HepG2 (cell line): ENCODE measurements around the gene SERPINI1. TPM values are rescaled to one million over a fixed set of nuclear protein-coding genes. Genes with fewer than 3 reads are reported as not detected.

Experiments
- ATAC-seq: fragments of 200-7000 bp; cut with Tn5 transposase; 3 replicates; pipeline ENCODE4 v1.9.1; 2020; ENCODE audit warnings: mild to moderate bottlenecking, moderate library complexity
- BruUV-seq: library from RNA; stranded (reverse); fragments of 400-500 nt; replicated peaks from 2 replicates; lab custom pipeline; 2021; lab: Mats Ljungman, UMichigan
- CTCF ChIA-PET: fragments of 300-600 bp; formaldehyde crosslinking; extraction: SDS; loops from one replicate; lab custom pipeline; 2021; ENCODE audit warnings: low total read pairs, inconsistent platforms, low intra/inter-chr PET ratio; lab: Yijun Ruan, JAX
- POLR2A ChIA-PET: fragments of 350-600 bp; sonication (Branson Sonifier 250); formaldehyde crosslinking; loops from one replicate; lab custom pipeline; 2020; ENCODE audit warnings: antibody characterized with exemption, inconsistent platforms; lab: Yijun Ruan, JAX
- DNase-seq: peaks from one replicate; pipeline ENCODE4 v3.0.0-alpha.2; 2015; ENCODE audit warnings: low spot score
- FAIRE-seq: peaks from 3 replicates; lab custom pipeline; 2011; peaks lifted over from hg19 to GRCh38; lab: Jason Lieb, UNC
- H2AFZ ChIP-seq: one replicate; pipeline ENCODE4 v1.6.1; 2011; ENCODE audit warnings: low read length, inconsistent platforms
- H3K27ac ChIP-seq: fragments of 300-600 bp; 3 replicates; pipeline ENCODE4 v1.8.0; 2011; ENCODE audit warnings: mixed run types, mild to moderate bottlenecking, mixed read lengths, low read length, inconsistent platforms; ENCODE audit not compliant: insufficient read depth; ENCODE audit errors: extremely low read length
- H3K27me3 ChIP-seq, 2 experiments: fragments of 200-600 bp in 1 of 2; 2 replicates in 1 of 2; 3 replicates in 1 of 2; pipeline versions ENCODE4 v1.6.0 to v1.8.0; 2011; ENCODE audit warnings: low read length in 2 of 2, mild to moderate bottlenecking in 2 of 2, moderate library complexity in 2 of 2, inconsistent platforms in 1 of 2; ENCODE audit not compliant: insufficient read depth in 2 of 2, control insufficient read depth in 1 of 2
- H3K36me3 ChIP-seq, 2 experiments: fragments of 200-600 bp in 1 of 2; replicated peaks in 1 of 2; 2 replicates in 1 of 2; 3 replicates in 1 of 2; pipeline versions ENCODE4 v1.5.1 to v1.8.0; 2011; ENCODE audit warnings: low read length in 2 of 2, inconsistent platforms in 1 of 2; ENCODE audit not compliant: insufficient read depth in 2 of 2, control insufficient read depth in 1 of 2
- H3K4me1 ChIP-seq: 2 replicates; pipeline ENCODE4 v1.5.1; 2012; ENCODE audit warnings: low read length, inconsistent platforms; ENCODE audit not compliant: insufficient read depth
- H3K4me2 ChIP-seq: 2 replicates; pipeline ENCODE4 v1.6.0; 2011; ENCODE audit warnings: low read depth, low read length, inconsistent platforms
- H3K4me3 ChIP-seq, 3 experiments: fragments of 200-600 bp in 1 of 3; sonication (generic), shearing (Covaris generic) in 1 of 3; replicated peaks in 1 of 3; 2 replicates each; pipeline ENCODE4 v1.5.1; 2011 to 2016; ENCODE audit warnings: low read length in 3 of 3, inconsistent platforms in 2 of 3, low read depth in 2 of 3, mild to moderate bottlenecking in 2 of 3, control low read depth in 1 of 3, mixed read lengths in 1 of 3; ENCODE audit not compliant: insufficient read depth in 1 of 3
- H3K79me2 ChIP-seq: one replicate; pipeline ENCODE4 v1.6.1; 2011; ENCODE audit warnings: low read length, inconsistent platforms; ENCODE audit not compliant: insufficient read depth
- H3K9ac ChIP-seq: 2 replicates; pipeline ENCODE4 v1.6.0; 2011; ENCODE audit warnings: mild to moderate bottlenecking, low read depth, low read length, inconsistent platforms; ENCODE audit not compliant: insufficient read depth
- H3K9me3 ChIP-seq: 2 replicates; pipeline ENCODE4 v1.5.1; 2012; ENCODE audit warnings: mild to moderate bottlenecking, low read length
- H4K20me1 ChIP-seq: 2 replicates; pipeline ENCODE4 v1.6.0; 2011; ENCODE audit warnings: inconsistent platforms, mild to moderate bottlenecking, low read length, moderate library complexity; ENCODE audit not compliant: insufficient read depth
- CHD4 ChIP-seq: fragments of 200-600 bp; sonication (generic); IDR thresholded peaks from 2 replicates; pipeline ENCODE4 v1.7.0; 2017; ENCODE audit warnings: mild to moderate bottlenecking, low read length, borderline replicate concordance
- ELK4 ChIP-seq: sonication (generic); formaldehyde crosslinking; IDR thresholded peaks from 2 replicates; pipeline ENCODE4 v1.9.0; 2021; ENCODE audit warnings: missing genetic modification reagents, borderline replicate concordance
- HHEX ChIP-seq: IDR thresholded peaks from 2 replicates; pipeline ENCODE4 v1.6.1; 2016; ENCODE audit warnings: control low read depth
- KLF15 ChIP-seq: sonication (generic); formaldehyde crosslinking; IDR thresholded peaks from 2 replicates; pipeline ENCODE4 v1.8.1; 2023; ENCODE audit warnings: borderline replicate concordance, mild to moderate bottlenecking, inconsistent platforms, missing genetic modification reagents, mixed read lengths
- MAFK ChIP-seq, 2 experiments: IDR thresholded peaks in 1 of 2; conservative IDR thresholded peaks in 1 of 2; 2 replicates each; pipeline ENCODE4 v1.6.1; 2011; ENCODE audit warnings: improper control_type of control experiment in 2 of 2, low read length in 2 of 2
- TFAP4 ChIP-seq: sonication (generic); IDR thresholded peaks from 2 replicates; pipeline ENCODE4 v1.6.1; 2016; ENCODE audit warnings: low read depth, borderline replicate concordance
- ZFP91 ChIP-seq: sonication (generic); formaldehyde crosslinking; IDR thresholded peaks from 2 replicates; pipeline ENCODE4 v1.9.0; 2022; ENCODE audit warnings: missing genetic modification reagents, mild to moderate bottlenecking, borderline replicate concordance
- ZFY ChIP-seq: sonication (generic); formaldehyde crosslinking; IDR thresholded peaks from 2 replicates; pipeline ENCODE4 v1.4.0; 2020; ENCODE audit warnings: missing genetic modification reagents
- ZNF317 ChIP-seq: sonication (generic); formaldehyde crosslinking; IDR thresholded peaks from 2 replicates; pipeline ENCODE4 v1.5.0; 2020; ENCODE audit warnings: mild to moderate bottlenecking, missing genetic modification reagents
- ZNF451 ChIP-seq: sonication (generic); formaldehyde crosslinking; IDR thresholded peaks from 2 replicates; pipeline ENCODE4 v1.5.0; 2020; ENCODE audit warnings: mild to moderate bottlenecking, missing genetic modification reagents
- ZSCAN30 ChIP-seq: sonication (generic); formaldehyde crosslinking; IDR thresholded peaks from 2 replicates; pipeline ENCODE4 v1.5.0; 2020; ENCODE audit warnings: mild to moderate bottlenecking, missing genetic modification reagents
- WGBS: methylation state at CpG from one replicate; pipeline ENCODE4 v1.1.6; 2017; ENCODE audit warnings: low lambda C conversion rate; 5-methylcytosine and 5-hydroxymethylcytosine counted together
- in situ Hi-C: cut with HindIII; loops from 2 replicates; pipeline ENCODE4 v1.10.0; 2017; ENCODE audit warnings: low pct_unique_long_range_greater_than_20kb; ENCODE audit not compliant: extremely low pct_ligation_motif_present
- intact Hi-C: fragments of 100-400 bp; cut with micrococcal nuclease; formaldehyde crosslinking; loops from one replicate; pipeline ENCODE4 v1.10.0; 2022; ENCODE audit not compliant: unreplicated experiment
- polyA plus RNA-seq, 8 experiments: library from polyadenylated mRNA; depleted of rRNA in 3 of 8; stranded (reverse) in 7 of 8; unstranded in 1 of 8; fragments of >200 nt; fragmentation: Illumina TruSeq in 4 of 8; extraction: Trizol in 4 of 8; gene quantifications; 2 replicates each; pipeline versions ENCODE4 v1.2.1 to v1.2.3, GENCODE V29; 2011 to 2016; ENCODE audit warnings: low read depth in 4 of 8, missing spikeins in 1 of 8, mixed read lengths in 1 of 8; ENCODE audit not compliant: insufficient read depth in 1 of 8
- total RNA-seq, 5 experiments: library from RNA; depleted of rRNA; stranded (reverse); fragments of >200 nt; fragmentation: Illumina TruSeq; extraction: Trizol; gene quantifications; 2 replicates each; pipeline ENCODE4 v1.2.3, GENCODE V29; 2016; ENCODE audit warnings: low read depth in 1 of 5

SERPINI1 gene
- total and polyA plus RNA-seq, 2 of the 13 experiments (the other 11 are each of a cell fraction or from before 2014, with no cell fraction given), result 14.7 to 58.0 TPM

- Histone ChIP-seq H3K27ac (no peak overlapping the region), H3K79me2 (peaks cover 92% of the 10 kb centered on the region), H3K9me3 (no peaks in the 10 kb centered on the region), H3K4me1 (peaks cover 64% of the 10 kb centered on the region), H2AFZ (no peak overlapping the region), H3K4me2 (no peak overlapping the region), H3K36me3 (peaks cover 0 to 1% of the 10 kb centered on the region in 2 experiments; a peak in 1 of 5 replicates), H4K20me1 (peaks cover 26% of the 10 kb centered on the region), H3K27me3 (peaks cover 0 to 4% of the 10 kb centered on the region in 2 experiments; a peak in 1 of 5 replicates), H3K4me3 (no peak overlapping the region), H3K9ac (no peak overlapping the region)
- POLR2A ChIA-PET, result no interaction called here
- intact Hi-C loops (no loop called here), in situ Hi-C loops (no loop called here)
- ATAC-seq, result no peak
- BruUV-seq, result no TSS peak
- CTCF ChIA-PET, result no interaction called here
- TF ChIP-seq HHEX (CRISPR knock-in tag) (no peak), KLF15 (CRISPR knock-in tag) (no peak), ZSCAN30 (CRISPR knock-in tag) (no peak), ZNF451 (CRISPR knock-in tag) (no peak)
- FAIRE-seq, result no peak
- DNase-seq, result no peak
- 90% methylated on average over 2 of the region's 2 CpGs for WGBS
These were observed 5.9 kb upstream of the SERPINI1 start for GRCh38 chr3:167729591-167729990.

GRCh38 chr3:167731393-167731792 lies 4.1 kb upstream of the SERPINI1 start:
- FAIRE-seq (no peak), DNase-seq (no peak), ATAC-seq (no peak)
- Histone ChIP-seq H3K27ac (no peak overlapping the region), H3K4me1 (peaks cover 64% of the 10 kb centered on the region), H2AFZ (no peak overlapping the region), H3K9ac (no peak overlapping the region), H3K9me3 (no peaks in the 10 kb centered on the region), H3K36me3 (no peaks in the 10 kb centered on the region), H3K27me3 (peaks cover 0 to 4% of the 10 kb centered on the region in 2 experiments; a peak in 1 of 5 replicates), H4K20me1 (peaks cover 26% of the 10 kb centered on the region), H3K4me2 (peak overlapping the region; percentile 73; the same call in 1 of the 2 replicates), H3K4me3 (no peak overlapping the region; a peak in 1 of 6 replicates), H3K79me2 (peaks cover 82% of the 10 kb centered on the region)
- ChIA-PET CTCF (no interaction called here), POLR2A (interaction anchor here (1.3 kb wide), 1 partner anchor 14 kb away, joined by 4 read pairs; no protein-coding TSS in a partner anchor)
- intact Hi-C loops, result loop anchor here (10.0 kb wide), 1 partner anchor 363 kb away; the partner anchor contains the start of gene GOLIM4
- BruUV-seq, result no TSS peak
- 93% methylated on average over 2 of the region's 2 CpGs for WGBS
- in situ Hi-C loops, result no loop called here
- TF ChIP-seq TFAP4 (no peak), ELK4 (CRISPR knock-in tag) (no peak), ZNF317 (no peak), ZFY (CRISPR knock-in tag) (no peak), CHD4 (no peak), MAFK (conservative IDR thresholded peaks at IDR 0.05 in 1 of 2, IDR thresholded peaks at IDR 0.05 in 1 of 2; ENCODE audit: low read length in 2 of 2) (no peak), ZFP91 (CRISPR knock-in tag) (no peak)
